Uterus (tissue), 2 donors: ENCODE data around the gene PIK3C2G.

Experiments used
- CTCF ChIP-seq, 4 experiments: fragments of 200-600 bp in 2 of 4; fragments of 450-650 bp in 2 of 4; sonication (generic) in 2 of 4; IDR thresholded peaks; one replicate each; pipeline ENCODE4 v1.5.1; 2016 to 2019; ENCODE audit warnings: antibody characterized with exemption in 4 of 4, mild to moderate bottlenecking in 2 of 4, moderate library complexity in 1 of 4
- POLR2A ChIP-seq, 2 donors: fragments of 450-650 bp; IDR thresholded peaks; one replicate each; pipeline ENCODE4 v1.6.1; 2016; ENCODE audit warnings: antibody characterized with exemption in 2 of 2, mild to moderate bottlenecking in 1 of 2, moderate library complexity in 1 of 2

GRCh38 chr12:18261273-18261672, at the start of gene PIK3C2G:
- TF ChIP-seq CTCF (IDR thresholded peaks at IDR 0.05): no peak
- TF ChIP-seq POLR2A (IDR thresholded peaks at IDR 0.05): no peak
